ENCODE results near the gene PTGS1.

DNA sequence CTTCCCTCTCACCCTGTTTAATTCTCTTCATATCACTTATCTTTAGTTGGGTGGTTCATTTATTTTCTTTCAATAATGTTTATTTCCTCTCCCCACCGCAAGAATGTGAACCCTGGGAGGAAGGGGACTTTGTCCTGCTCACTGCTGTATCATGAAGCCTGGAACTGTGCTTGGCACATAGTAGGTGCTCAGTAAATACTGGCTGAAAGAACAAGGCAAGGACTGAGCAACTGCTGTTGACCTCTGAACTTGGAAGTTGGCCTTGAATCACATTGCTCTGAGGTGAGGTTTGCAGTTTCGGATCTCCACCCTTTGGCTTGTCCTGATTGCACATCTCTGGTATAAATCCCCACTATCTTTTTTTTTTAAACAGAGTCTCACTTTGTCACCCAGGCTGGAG lies 22.0 kb upstream of the PTGS1 start:
- TF ChIP-seq, protein P1, sequence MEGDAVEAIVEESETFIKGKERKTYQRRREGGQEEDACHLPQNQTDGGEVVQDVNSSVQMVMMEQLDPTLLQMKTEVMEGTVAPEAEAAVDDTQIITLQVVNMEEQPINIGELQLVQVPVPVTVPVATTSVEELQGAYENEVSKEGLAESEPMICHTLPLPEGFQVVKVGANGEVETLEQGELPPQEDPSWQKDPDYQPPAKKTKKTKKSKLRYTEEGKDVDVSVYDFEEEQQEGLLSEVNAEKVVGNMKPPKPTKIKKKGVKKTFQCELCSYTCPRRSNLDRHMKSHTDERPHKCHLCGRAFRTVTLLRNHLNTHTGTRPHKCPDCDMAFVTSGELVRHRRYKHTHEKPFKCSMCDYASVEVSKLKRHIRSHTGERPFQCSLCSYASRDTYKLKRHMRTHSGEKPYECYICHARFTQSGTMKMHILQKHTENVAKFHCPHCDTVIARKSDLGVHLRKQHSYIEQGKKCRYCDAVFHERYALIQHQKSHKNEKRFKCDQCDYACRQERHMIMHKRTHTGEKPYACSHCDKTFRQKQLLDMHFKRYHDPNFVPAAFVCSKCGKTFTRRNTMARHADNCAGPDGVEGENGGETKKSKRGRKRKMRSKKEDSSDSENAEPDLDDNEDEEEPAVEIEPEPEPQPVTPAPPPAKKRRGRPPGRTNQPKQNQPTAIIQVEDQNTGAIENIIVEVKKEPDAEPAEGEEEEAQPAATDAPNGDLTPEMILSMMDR (IDR thresholded peaks at IDR 0.05; ENCODE audit: insufficient read depth, low read length, poor library complexity, severe bottlenecking): no peak
- TF ChIP-seq EZH2phosphoT487 (conservative IDR thresholded peaks at IDR 0.05; ENCODE audit: low read length): no peak

Measured in SU-DHL-6 (cell line).